K562 (cell line): ENCODE data around the gene ADAM20. TPM values are rescaled to one million over a fixed set of nuclear protein-coding genes. Genes with fewer than 3 reads are reported as not detected.

Experiments
- ATAC-seq: fragments of 200-7000 bp; cut with Tn5 transposase; 3 replicates; pipeline ENCODE4 v1.9.1; 2020; ENCODE audit warnings: moderate library complexity
- BruUV-seq: library from RNA; stranded (reverse); fragments of 400-500 nt; replicated peaks from 2 replicates; lab custom pipeline; 2021; lab: Mats Ljungman, UMichigan
- CTCF ChIA-PET: fragments of 300-600 bp; formaldehyde crosslinking; extraction: SDS; loops from one replicate; lab custom pipeline; 2021; ENCODE audit warnings: low intra/inter-chr PET ratio; lab: Yijun Ruan, JAX
- POLR2A ChIA-PET: fragments of 300-600, 350-650 bp; sonication (Branson Sonifier 250); formaldehyde crosslinking; extraction: SDS; loops from one replicate; lab custom pipeline; 2021; ENCODE audit warnings: antibody characterized with exemption, inconsistent platforms; lab: Yijun Ruan, JAX
- DNase-seq, 4 experiments: peaks; one replicate each; pipeline versions ENCODE4 v3.0.0 to v3.0.0-alpha.2; 2011 to 2018; ENCODE audit warnings: low spot score in 3 of 4, mixed read lengths in 3 of 4; ENCODE audit errors: extremely low read depth in 1 of 4
- FAIRE-seq: peaks from 2 replicates; lab custom pipeline; 2011; peaks lifted over from hg19 to GRCh38; lab: Jason Lieb, UNC
- H2AFZ ChIP-seq: 2 replicates; pipeline ENCODE4 v1.6.0; 2011; ENCODE audit warnings: low read depth, low read length, control low read depth, inconsistent platforms
- H3K27ac ChIP-seq: fragments of 200-600 bp; 3 replicates; pipeline ENCODE4 v1.8.0; 2011; ENCODE audit warnings: low read depth, mild to moderate bottlenecking, control low read depth, inconsistent platforms, low read length, moderate library complexity, mixed read lengths; ENCODE audit errors: extremely low read depth
- H3K27me3 ChIP-seq, 2 experiments: fragments of 300-600 bp in 1 of 2; 2 replicates in 1 of 2; 3 replicates in 1 of 2; pipeline versions ENCODE4 v1.6.0 to v1.8.0; 2011; ENCODE audit warnings: inconsistent platforms in 2 of 2, low read length in 2 of 2, mild to moderate bottlenecking in 1 of 2, mixed read lengths in 1 of 2, moderate library complexity in 1 of 2; ENCODE audit not compliant: control insufficient read depth in 2 of 2, insufficient read depth in 2 of 2
- H3K36me3 ChIP-seq: fragments of 300-600 bp; 3 replicates; pipeline ENCODE4 v1.8.0; 2011; ENCODE audit warnings: mild to moderate bottlenecking, low read length, inconsistent platforms; ENCODE audit not compliant: control insufficient read depth, insufficient read depth
- H3K4me1 ChIP-seq, 2 experiments: fragments of 200-600 bp in 1 of 2; replicated peaks in 1 of 2; 2 replicates in 1 of 2; 3 replicates in 1 of 2; pipeline versions ENCODE4 v1.5.1 to v1.8.0; 2011; ENCODE audit warnings: inconsistent platforms in 2 of 2, low read length in 2 of 2, mild to moderate bottlenecking in 1 of 2, mixed read lengths in 1 of 2, moderate library complexity in 1 of 2; ENCODE audit not compliant: control insufficient read depth in 2 of 2, insufficient read depth in 2 of 2
- H3K4me2 ChIP-seq: 2 replicates; pipeline ENCODE4 v1.6.1; 2011; ENCODE audit warnings: low read length, control low read depth, inconsistent platforms, mixed read lengths; ENCODE audit not compliant: insufficient read depth
- H3K4me3 ChIP-seq: fragments of 200-600 bp; sonication (generic), shearing (Covaris generic); 2 replicates; pipeline ENCODE4 v1.5.1; 2016; ENCODE audit warnings: control low read depth, inconsistent platforms
- H3K79me2 ChIP-seq: fragments of 200-600 bp; 3 replicates; pipeline ENCODE4 v1.8.0; 2011; ENCODE audit warnings: low read length, inconsistent platforms; ENCODE audit not compliant: control insufficient read depth, insufficient read depth
- H3K9ac ChIP-seq, 2 experiments: 2 replicates each; pipeline versions ENCODE4 v1.6.0 to v1.6.1; 2011; ENCODE audit warnings: low read depth in 2 of 2, low read length in 2 of 2, control low read depth in 1 of 2, inconsistent platforms in 1 of 2, mild to moderate bottlenecking in 1 of 2, mixed read lengths in 1 of 2; ENCODE audit not compliant: insufficient read depth in 1 of 2
- H3K9me1 ChIP-seq: one replicate; pipeline ENCODE4 v1.6.0; 2011; ENCODE audit warnings: inconsistent platforms, mild to moderate bottlenecking, low read length, moderate library complexity; ENCODE audit not compliant: control insufficient read depth, insufficient read depth
- H3K9me3 ChIP-seq: replicated peaks from 2 replicates; pipeline ENCODE4 v1.5.1; 2011; ENCODE audit warnings: low read depth, low read length, inconsistent platforms; ENCODE audit not compliant: control insufficient read depth, insufficient read depth
- H4K20me1 ChIP-seq: replicated peaks from 2 replicates; pipeline ENCODE4 v1.6.1; 2011; ENCODE audit warnings: low read length, inconsistent platforms, mixed read lengths; ENCODE audit not compliant: control insufficient read depth, insufficient read depth
- BRD4 ChIP-seq: fragments of 200-600 bp; sonication (generic); IDR thresholded peaks from 2 replicates; pipeline ENCODE4 v1.6.1; 2017; ENCODE audit warnings: inconsistent platforms
- CBFA2T2 ChIP-seq: fragments of 450-650 bp; conservative IDR thresholded peaks from 2 replicates; pipeline ENCODE4 v1.6.1; 2017; ENCODE audit warnings: mild to moderate bottlenecking
- CCAR2 ChIP-seq: fragments of 200-400 bp; formaldehyde crosslinking; IDR thresholded peaks from 2 replicates; pipeline ENCODE4 v1.6.1; 2017; ENCODE audit warnings: mild to moderate bottlenecking, low read depth, low read length
- CGGBP1 ChIP-seq: fragments of 250-450 bp; sonication (Bioruptor Pico); IDR thresholded peaks from 2 replicates; pipeline ENCODE4 v1.9.0; 2021; ENCODE audit warnings: mild to moderate bottlenecking
- COPS2 ChIP-seq: fragments of 450-650 bp; conservative IDR thresholded peaks from 2 replicates; pipeline ENCODE4 v1.6.1; 2016; ENCODE audit warnings: mild to moderate bottlenecking, moderate library complexity
- CXXC5 ChIP-seq: fragments of 250-450 bp; sonication (Bioruptor Pico); IDR thresholded peaks from 2 replicates; pipeline ENCODE4 v1.8.0; 2022; ENCODE audit warnings: inconsistent platforms, mild to moderate bottlenecking, moderate library complexity
- FOXK1 ChIP-seq: sonication (generic); formaldehyde crosslinking; IDR thresholded peaks from 2 replicates; pipeline ENCODE4 v1.8.0; 2022; ENCODE audit warnings: missing genetic modification reagents, mild to moderate bottlenecking, borderline replicate concordance
- KLF10 ChIP-seq: fragments of 250-450 bp; sonication (Bioruptor Pico); IDR thresholded peaks from 2 replicates; pipeline ENCODE4 v1.6.1; 2021; ENCODE audit warnings: matching md5 sums
- MCM2 ChIP-seq: fragments of 450-650 bp; IDR thresholded peaks from 2 replicates; pipeline ENCODE4 v1.6.1; 2017; ENCODE audit warnings: low read depth, mild to moderate bottlenecking
- MTF1 ChIP-seq: fragments of 250-450 bp; sonication (Bioruptor Pico); IDR thresholded peaks from 2 replicates; pipeline ENCODE4 v1.9.0; 2021; ENCODE audit warnings: moderate library complexity, mild to moderate bottlenecking, inconsistent platforms, borderline replicate concordance
- NFXL1 ChIP-seq: fragments of 450-650 bp; formaldehyde crosslinking; IDR thresholded peaks from 2 replicates; pipeline ENCODE4 v1.4.0; 2021; ENCODE audit warnings: mild to moderate bottlenecking
- ZBTB17 ChIP-seq: fragments of 450-650 bp; formaldehyde crosslinking; IDR thresholded peaks from 2 replicates; pipeline ENCODE4 v1.4.0; 2020; ENCODE audit warnings: mild to moderate bottlenecking
- ZFP30 ChIP-seq: fragments of 250-450 bp; sonication (Bioruptor Pico); IDR thresholded peaks from 2 replicates; pipeline ENCODE4 v1.8.0; 2022; ENCODE audit warnings: moderate library complexity, mild to moderate bottlenecking, inconsistent platforms, borderline replicate concordance
- ZNF274 ChIP-seq: IDR thresholded peaks from 2 replicates; pipeline ENCODE4 v1.6.1; 2011; ENCODE audit warnings: low read depth, mild to moderate bottlenecking, low read length, moderate library complexity, borderline replicate concordance
- ZNF347 ChIP-seq: fragments of 450-650 bp; formaldehyde crosslinking; IDR thresholded peaks from 2 replicates; pipeline ENCODE4 v1.4.0; 2020; ENCODE audit warnings: low read depth, mild to moderate bottlenecking, moderate library complexity
- ZNF41 ChIP-seq: fragments of 250-450 bp; sonication (Bioruptor Pico); conservative IDR thresholded peaks from 2 replicates; pipeline ENCODE4 v1.4.0; 2020; ENCODE audit warnings: mild to moderate bottlenecking
- ZNF589 ChIP-seq: fragments of 200-800 bp; sonication (Bioruptor generic); IDR thresholded peaks from 2 replicates; pipeline ENCODE4 v1.6.1; 2016; ENCODE audit warnings: low read depth, missing genetic modification characterization, missing compliant biosample characterization
- ZNF717 ChIP-seq: fragments of 250-450 bp; sonication (Bioruptor Pico); IDR thresholded peaks from 2 replicates; pipeline ENCODE4 v1.5.0; 2021
- WGBS: fragments of 100-300 bp; shearing (Covaris generic); methylation state at CpG from one replicate; pipeline ENCODE4 v1.1.6; 2016; ENCODE audit warnings: low coverage, mixed read lengths; ENCODE audit not compliant: insufficient coverage; ENCODE audit errors: missing lambda C conversion rate; 5-methylcytosine and 5-hydroxymethylcytosine counted together
- in situ Hi-C: fragments of 300-500 bp; cut with MboI; formaldehyde crosslinking; loops from 4 replicates; pipeline ENCODE4 v1.15.0; 2018; ENCODE audit warnings: inconsistent platforms, mixed read lengths
- intact Hi-C: fragments of 100-400 bp; cut with micrococcal nuclease; formaldehyde crosslinking; loops from 2 replicates; pipeline ENCODE4 v1.14.2; 2022
- polyA plus RNA-seq, 8 experiments: library from polyadenylated mRNA; depleted of rRNA in 4 of 8; stranded (reverse) in 5 of 8; unstranded in 3 of 8; fragments of >200 nt; fragmentation: Nextera tagmentation in 2 of 8; fragmentation: Illumina TruSeq in 1 of 8; extraction: Ambion mirVana in 2 of 8; extraction: Trizol in 1 of 8; gene quantifications; 2 replicates each; pipeline versions ENCODE4 v1.2.1 to v1.2.3, GENCODE V29; 2011 to 2014; ENCODE audit warnings: inconsistent platforms in 1 of 8, missing spikeins in 1 of 8
- total RNA-seq, 7 experiments: library from RNA; depleted of rRNA in 6 of 7; stranded (reverse); fragments of >200 nt in 6 of 7; fragmentation: Illumina TruSeq in 2 of 7; extraction: Trizol in 2 of 7; gene quantifications; 2 replicates each; pipeline versions ENCODE4 v1.2.1 to v1.2.3, GENCODE V29; 2011 to 2021; ENCODE audit warnings: low replicate concordance in 1 of 7
- TF ChIP-seq, protein P1 (sequence below): sonication (generic); formaldehyde crosslinking; IDR thresholded peaks from 2 replicates; pipeline ENCODE4 v1.8.0; 2023; ENCODE audit warnings: missing genetic modification reagents, mild to moderate bottlenecking, borderline replicate concordance

The ADAM20 gene
- total and polyA plus RNA-seq, 9 of the 15 experiments (the other 6 are each of a cell fraction or from before 2014, with no cell fraction given), result 0.03 to 0.15 (median 0.04) TPM; not detected in 5

DNA sequence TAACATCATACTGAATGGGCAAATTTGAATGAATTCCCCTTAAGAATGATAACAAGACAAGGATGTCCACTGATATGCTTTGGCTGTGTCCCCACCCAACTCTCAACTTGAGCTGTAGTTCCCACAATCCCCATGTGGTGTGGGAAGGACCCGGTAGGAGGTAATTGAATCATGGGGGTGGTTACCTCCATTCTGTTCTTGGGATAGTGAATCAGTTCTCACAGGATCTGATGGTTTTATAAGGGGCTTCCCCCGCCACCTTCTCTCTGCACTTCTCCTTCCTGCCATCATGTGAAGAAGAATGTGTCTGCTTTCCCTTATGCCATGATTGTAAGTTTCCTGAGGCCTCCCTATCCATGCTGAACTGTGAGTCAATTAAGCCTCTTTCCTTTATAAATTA lies 36.3 kb upstream of the ADAM20 start:
- no peak for TF ChIP-seq ZNF717 (CRISPR knock-in tag)
- no peak for TF ChIP-seq FOXK1
- TF ChIP-seq ZNF347, result no peak
- TF ChIP-seq, protein P1, sequence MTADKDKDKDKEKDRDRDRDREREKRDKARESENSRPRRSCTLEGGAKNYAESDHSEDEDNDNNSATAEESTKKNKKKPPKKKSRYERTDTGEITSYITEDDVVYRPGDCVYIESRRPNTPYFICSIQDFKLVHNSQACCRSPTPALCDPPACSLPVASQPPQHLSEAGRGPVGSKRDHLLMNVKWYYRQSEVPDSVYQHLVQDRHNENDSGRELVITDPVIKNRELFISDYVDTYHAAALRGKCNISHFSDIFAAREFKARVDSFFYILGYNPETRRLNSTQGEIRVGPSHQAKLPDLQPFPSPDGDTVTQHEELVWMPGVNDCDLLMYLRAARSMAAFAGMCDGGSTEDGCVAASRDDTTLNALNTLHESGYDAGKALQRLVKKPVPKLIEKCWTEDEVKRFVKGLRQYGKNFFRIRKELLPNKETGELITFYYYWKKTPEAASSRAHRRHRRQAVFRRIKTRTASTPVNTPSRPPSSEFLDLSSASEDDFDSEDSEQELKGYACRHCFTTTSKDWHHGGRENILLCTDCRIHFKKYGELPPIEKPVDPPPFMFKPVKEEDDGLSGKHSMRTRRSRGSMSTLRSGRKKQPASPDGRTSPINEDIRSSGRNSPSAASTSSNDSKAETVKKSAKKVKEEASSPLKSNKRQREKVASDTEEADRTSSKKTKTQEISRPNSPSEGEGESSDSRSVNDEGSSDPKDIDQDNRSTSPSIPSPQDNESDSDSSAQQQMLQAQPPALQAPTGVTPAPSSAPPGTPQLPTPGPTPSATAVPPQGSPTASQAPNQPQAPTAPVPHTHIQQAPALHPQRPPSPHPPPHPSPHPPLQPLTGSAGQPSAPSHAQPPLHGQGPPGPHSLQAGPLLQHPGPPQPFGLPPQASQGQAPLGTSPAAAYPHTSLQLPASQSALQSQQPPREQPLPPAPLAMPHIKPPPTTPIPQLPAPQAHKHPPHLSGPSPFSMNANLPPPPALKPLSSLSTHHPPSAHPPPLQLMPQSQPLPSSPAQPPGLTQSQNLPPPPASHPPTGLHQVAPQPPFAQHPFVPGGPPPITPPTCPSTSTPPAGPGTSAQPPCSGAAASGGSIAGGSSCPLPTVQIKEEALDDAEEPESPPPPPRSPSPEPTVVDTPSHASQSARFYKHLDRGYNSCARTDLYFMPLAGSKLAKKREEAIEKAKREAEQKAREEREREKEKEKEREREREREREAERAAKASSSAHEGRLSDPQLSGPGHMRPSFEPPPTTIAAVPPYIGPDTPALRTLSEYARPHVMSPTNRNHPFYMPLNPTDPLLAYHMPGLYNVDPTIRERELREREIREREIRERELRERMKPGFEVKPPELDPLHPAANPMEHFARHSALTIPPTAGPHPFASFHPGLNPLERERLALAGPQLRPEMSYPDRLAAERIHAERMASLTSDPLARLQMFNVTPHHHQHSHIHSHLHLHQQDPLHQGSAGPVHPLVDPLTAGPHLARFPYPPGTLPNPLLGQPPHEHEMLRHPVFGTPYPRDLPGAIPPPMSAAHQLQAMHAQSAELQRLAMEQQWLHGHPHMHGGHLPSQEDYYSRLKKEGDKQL (CRISPR knock-in tag), result no peak
- TF ChIP-seq COPS2, result no peak
- no peak for TF ChIP-seq CXXC5 (CRISPR knock-in tag)
- no peak for TF ChIP-seq ZNF589
- TF ChIP-seq ZFP30 (CRISPR knock-in tag), result no peak
- TF ChIP-seq MCM2, result no peak
- TF ChIP-seq CGGBP1 (CRISPR knock-in tag), result no peak
- no peak for TF ChIP-seq MTF1
- TF ChIP-seq ZBTB17 (CRISPR knock-in tag), result no peak
- no peak for TF ChIP-seq CBFA2T2
- no peak for TF ChIP-seq CCAR2
- TF ChIP-seq BRD4, result no peak
- no peak for TF ChIP-seq NFXL1
- no peak for TF ChIP-seq KLF10 (CRISPR knock-in tag)
- no peak for TF ChIP-seq ZNF41 (CRISPR knock-in tag)
- no peak for TF ChIP-seq ZNF274
- TF ChIP-seq, all 486 proteins: peak for 0
- WGBS, result no CpG with 5 or more reads among the region's 2 CpGs

More for the DNA sequence above, 36.3 kb upstream of the ADAM20 start:
- no peak for DNase-seq
- H3K9me1 ChIP-seq, result no peaks in the 10 kb centered on the region
- FAIRE-seq, result no peak
- POLR2A ChIA-PET, result no interaction called here
- in situ Hi-C loops, result no loop called here
- H4K20me1 ChIP-seq, result no peaks in the 10 kb centered on the region
- no peak overlapping the region for H2AFZ ChIP-seq
- no TSS peak for BruUV-seq
- no peak overlapping the region for H3K27ac ChIP-seq
- no peak overlapping the region for H3K4me2 ChIP-seq
- no peaks in the 10 kb centered on the region for H3K27me3 ChIP-seq
- intact Hi-C loops, result no loop called here
- H3K4me1 ChIP-seq, result no peaks in the 10 kb centered on the region
- H3K79me2 ChIP-seq, result no peaks in the 10 kb centered on the region
- H3K36me3 ChIP-seq, result no peaks in the 10 kb centered on the region
- no peak overlapping the region for H3K4me3 ChIP-seq
- no peaks in the 10 kb centered on the region for H3K9me3 ChIP-seq
- CTCF ChIA-PET, result no interaction called here
- ATAC-seq, result no peak
- no peak overlapping the region for H3K9ac ChIP-seq
